C4-2B (cell line): ENCODE measurements around the gene RHOT1.
A peak's percentile ranks its signal among the peaks of the same experiment; 100 is the strongest.
"Not testable (repeated sequence)": the region's sequence is repeated elsewhere in the genome, so short reads cannot be mapped to it uniquely, and the experiment has no call there.

Experiments
- H3K27ac ChIP-seq: fragments of 450-650 bp; 2 replicates; pipeline ENCODE4 v1.5.1; 2017
- ZFX ChIP-seq: fragments of 450-650 bp; IDR thresholded peaks from 2 replicates; pipeline ENCODE4 v1.6.1; 2017
- TF ChIP-seq, protein P1 (sequence below): fragments of 450-650 bp; conservative IDR thresholded peaks from 2 replicates; pipeline ENCODE4 v1.5.1; 2017; ENCODE audit warnings: mild to moderate bottlenecking

Gene RHOT1

DNA sequence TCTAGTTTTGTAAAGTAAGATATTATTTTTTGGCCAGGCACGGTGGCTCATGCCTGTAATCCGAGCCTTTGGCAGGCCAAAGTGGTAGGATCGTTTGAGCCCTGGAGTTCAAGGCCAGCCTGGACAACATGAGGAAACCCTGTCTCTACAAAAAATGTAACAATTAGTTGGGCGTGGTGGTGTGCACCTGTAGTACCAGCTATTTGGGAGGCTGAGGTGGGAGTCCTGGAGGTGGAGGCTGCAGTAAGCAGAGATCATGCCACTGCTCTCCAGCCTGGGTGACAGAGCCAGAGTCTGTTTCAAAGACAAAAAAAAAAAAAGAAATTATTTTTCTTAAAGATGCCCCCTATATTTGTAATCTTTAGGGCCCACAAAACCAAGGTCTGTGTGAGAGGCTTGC, 16.0 kb upstream of the RHOT1 start:
- no peak overlapping the region for H3K27ac ChIP-seq
- TF ChIP-seq, protein P1, sequence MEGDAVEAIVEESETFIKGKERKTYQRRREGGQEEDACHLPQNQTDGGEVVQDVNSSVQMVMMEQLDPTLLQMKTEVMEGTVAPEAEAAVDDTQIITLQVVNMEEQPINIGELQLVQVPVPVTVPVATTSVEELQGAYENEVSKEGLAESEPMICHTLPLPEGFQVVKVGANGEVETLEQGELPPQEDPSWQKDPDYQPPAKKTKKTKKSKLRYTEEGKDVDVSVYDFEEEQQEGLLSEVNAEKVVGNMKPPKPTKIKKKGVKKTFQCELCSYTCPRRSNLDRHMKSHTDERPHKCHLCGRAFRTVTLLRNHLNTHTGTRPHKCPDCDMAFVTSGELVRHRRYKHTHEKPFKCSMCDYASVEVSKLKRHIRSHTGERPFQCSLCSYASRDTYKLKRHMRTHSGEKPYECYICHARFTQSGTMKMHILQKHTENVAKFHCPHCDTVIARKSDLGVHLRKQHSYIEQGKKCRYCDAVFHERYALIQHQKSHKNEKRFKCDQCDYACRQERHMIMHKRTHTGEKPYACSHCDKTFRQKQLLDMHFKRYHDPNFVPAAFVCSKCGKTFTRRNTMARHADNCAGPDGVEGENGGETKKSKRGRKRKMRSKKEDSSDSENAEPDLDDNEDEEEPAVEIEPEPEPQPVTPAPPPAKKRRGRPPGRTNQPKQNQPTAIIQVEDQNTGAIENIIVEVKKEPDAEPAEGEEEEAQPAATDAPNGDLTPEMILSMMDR: no peak
- TF ChIP-seq ZFX: no peak

DNA sequence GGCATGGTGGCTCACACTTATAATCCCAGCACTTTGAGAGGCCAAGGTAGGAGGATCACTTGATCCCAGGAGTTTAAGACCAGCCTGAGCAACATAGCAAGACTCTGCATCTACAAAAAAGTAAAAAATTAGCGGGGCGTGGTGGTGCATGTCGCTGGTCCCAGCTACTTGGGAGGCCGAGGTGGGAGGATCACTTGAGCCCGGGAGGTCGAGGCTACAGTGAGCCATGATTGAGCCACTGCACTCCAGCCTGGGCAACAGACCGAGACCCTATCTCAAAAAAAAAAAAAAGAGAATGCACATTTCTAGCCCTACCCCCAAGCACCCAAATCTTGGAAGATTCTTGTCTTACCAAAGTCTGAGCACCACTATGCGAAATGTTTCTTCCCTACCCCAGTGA, 15.6 kb upstream of the RHOT1 start:
- no peak overlapping the region for H3K27ac ChIP-seq
- TF ChIP-seq, protein P1: no peak
- TF ChIP-seq ZFX: no peak

DNA sequence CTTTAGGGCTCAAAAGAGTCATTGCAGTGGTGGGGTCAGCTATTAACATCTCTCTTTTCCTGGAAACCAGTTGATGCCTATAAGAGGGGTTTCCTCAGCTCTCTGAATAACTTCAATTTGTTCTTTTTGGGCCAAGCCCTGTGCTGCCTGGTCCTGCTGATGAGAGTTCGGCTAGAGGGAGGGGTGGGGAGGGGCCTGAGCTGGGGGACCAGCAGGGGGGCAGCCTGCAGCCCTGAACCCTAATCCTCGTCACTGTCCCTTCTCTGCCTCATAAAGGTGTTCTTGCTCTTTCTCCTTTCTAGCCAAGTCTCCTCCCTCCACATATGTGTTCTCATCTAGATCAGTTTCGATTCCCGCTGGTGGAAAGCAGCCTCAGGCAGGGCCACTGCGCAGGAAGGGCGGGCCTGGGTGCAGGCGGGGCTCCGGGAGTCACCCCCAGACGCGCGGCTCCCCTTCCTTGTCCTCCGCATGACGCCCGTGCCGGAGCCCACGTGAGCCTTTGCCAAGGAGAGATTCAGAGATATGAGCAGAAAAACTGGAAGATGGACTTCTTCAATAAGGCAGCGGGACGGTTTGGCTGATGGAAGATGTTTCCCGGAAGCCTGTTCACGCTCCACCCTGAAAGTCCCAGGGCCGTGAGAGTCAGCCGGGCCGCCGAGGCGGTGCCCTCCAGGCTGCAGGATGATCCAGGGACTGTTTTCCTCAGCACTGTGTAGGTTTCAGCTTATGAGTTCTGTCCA, 15.0 kb upstream of the RHOT1 start:
- TF ChIP-seq ZFX: no peak
- TF ChIP-seq, protein P1: no peak
- H3K27ac ChIP-seq: 0 out of 2 replicates have a peak overlapping the region, but pooled peaks have one; percentile 2

DNA sequence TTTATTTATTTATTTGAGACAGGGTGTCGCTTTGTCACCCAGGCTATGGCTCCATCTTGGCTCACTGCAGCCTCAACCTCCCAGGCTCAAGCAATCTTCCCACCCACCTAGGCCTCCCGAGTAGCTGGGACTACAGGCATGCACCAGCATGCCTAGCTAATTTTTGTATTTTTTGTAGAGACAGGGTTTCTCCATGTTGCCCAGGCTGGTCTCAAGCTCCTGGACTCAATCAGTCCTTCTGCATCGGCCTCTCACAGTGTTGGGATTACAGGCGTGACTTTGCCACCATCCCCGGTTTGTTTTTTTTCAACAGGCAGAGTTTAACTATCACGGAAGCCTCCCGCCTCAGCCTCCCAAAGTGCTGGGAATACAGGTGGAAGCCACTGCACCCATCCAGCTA, 13.8 kb upstream of the RHOT1 start:
- not testable (repeated sequence) for H3K27ac ChIP-seq

DNA sequence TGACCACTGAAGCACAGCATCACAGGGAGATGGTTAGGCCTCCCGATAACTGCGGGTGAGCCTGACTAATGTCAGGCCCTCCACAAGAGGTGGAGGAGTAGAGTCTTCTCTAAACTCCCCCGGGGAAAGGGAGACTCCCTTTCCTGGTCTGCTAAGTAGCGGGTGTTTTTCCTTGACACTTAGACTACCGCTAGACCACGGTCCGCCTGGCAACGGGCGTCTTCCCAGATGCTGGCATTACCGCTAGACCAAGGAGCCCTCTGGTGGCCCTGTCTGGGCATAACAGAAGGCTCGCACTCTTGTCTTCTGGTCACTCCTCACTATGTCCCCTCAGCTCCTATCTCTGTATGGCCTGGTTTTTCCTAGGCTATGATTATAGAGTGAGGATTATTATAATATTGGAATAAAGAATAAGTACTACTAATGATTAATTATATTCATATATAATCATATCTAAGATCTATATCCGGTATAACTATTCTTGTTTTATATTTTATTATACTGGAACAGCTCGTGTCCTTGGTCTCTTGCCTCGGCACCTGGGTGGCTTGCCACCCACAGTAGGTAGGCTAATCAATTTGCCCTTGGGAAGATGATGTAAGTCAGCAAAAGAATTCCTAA, 6.7 kb upstream of the RHOT1 start:
- TF ChIP-seq, protein P1: peak; percentile 80
- H3K27ac ChIP-seq: not testable (repeated sequence)

DNA sequence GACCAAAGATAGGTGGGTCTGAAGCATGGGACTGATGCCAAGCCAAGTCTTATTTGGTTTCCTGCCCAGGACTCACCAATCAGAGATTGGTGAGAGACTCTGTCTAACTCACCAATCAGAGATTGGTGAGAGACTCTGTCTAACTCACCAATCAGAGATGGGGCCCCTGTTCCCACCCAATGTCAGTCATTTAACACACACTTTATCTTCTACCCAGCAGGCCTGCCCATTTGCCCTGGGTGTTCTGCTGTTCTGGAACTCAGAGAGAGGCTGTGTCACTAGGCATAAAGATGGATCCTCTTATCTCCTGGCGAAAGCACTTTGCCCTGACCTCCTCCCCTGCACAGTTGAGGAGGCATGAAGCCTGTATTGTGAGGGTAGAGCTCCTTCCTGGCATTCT, 5.4 kb upstream of the RHOT1 start:
- H3K27ac ChIP-seq: no peak overlapping the region
- TF ChIP-seq, protein P1: no peak
- no peak for TF ChIP-seq ZFX

DNA sequence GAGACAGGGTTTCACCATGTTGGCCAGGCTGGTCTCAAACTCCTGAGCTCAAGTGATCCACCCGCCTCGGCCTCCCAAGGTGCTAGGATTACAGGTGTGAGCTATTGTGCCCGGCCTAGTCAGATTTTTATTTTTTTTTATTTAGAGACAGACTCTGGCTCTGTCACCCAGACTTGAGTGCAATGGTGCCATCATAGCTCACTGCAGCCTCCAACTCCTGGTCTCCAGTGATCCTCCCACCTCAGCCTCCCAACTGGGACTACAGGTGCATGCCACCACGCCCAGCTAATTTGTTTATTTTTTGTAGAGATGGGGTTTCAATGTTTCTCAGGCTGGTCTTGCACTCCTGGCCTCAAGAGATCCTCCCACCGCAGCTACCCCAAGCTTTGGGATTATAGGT, 2.8 kb upstream of the RHOT1 start:
- H3K27ac ChIP-seq: not testable (repeated sequence)

DNA sequence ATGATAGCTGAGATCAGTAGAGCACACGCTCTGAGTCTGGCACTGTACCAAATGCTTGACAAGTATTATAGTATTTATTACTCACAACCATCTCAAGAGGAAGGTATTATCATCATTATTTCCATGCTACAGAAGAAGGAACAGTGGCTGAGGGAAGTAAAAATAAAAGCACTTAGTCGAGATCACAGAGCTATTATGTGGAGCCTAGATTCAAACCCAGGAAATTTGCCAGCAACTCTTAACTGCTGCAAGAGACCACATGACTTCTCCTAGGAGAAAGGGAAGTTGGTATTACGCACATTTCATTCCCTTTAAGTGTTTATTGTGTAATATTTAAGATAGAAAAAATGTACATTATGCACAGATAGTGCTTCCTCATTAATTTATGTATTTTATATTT, 1.0 kb upstream of the RHOT1 start:
- H3K27ac ChIP-seq: peak overlapping the region; percentile 21; the same call in 1 of the 2 replicates
- TF ChIP-seq, protein P1: no peak
- no peak for TF ChIP-seq ZFX
